IMR-90 (cell line): ENCODE data around the gene SCFD2. TPM values are rescaled to one million over a fixed set of nuclear protein-coding genes. Genes with fewer than 3 reads are reported as not detected.

Experiments used
- ATAC-seq: fragments of 200-7000 bp; cut with Tn5 transposase; 2 replicates; pipeline ENCODE4 v1.9.1; 2020; ENCODE audit warnings: low read depth, mild to moderate bottlenecking, moderate library complexity
- BruUV-seq: library from RNA; stranded (reverse); fragments of 400-500 nt; replicated peaks from 2 replicates; lab custom pipeline; 2021; lab: Mats Ljungman, UMichigan
- CTCF ChIA-PET: fragments of 300-600 bp; formaldehyde crosslinking; extraction: SDS; loops from one replicate; lab custom pipeline; 2021; ENCODE audit warnings: antibody characterized with exemption; lab: Yijun Ruan, JAX
- POLR2A ChIA-PET: fragments of 300-600 bp; sonication (Branson Sonifier 250); formaldehyde crosslinking; loops from one replicate; lab custom pipeline; 2022; ENCODE audit warnings: antibody characterized with exemption; ENCODE audit not compliant: unreplicated experiment; lab: Charles Lee
- DNase-seq: peaks from one replicate; pipeline ENCODE4 v3.0.0; 2013
- H2AFZ ChIP-seq: replicated peaks from 2 replicates; pipeline ENCODE3; 2013; ENCODE audit warnings: low read length, mild to moderate bottlenecking; ENCODE audit not compliant: poor library complexity
- H2AK5ac ChIP-seq: 2 replicates; pipeline ENCODE4 v1.6.1; 2013; ENCODE audit warnings: low read depth, low read length, inconsistent platforms
- H2AK9ac ChIP-seq: replicated peaks from 2 replicates; pipeline ENCODE3; 2013; ENCODE audit warnings: mild to moderate bottlenecking, low read depth, low read length, moderate library complexity; ENCODE audit not compliant: poor library complexity
- H2BK120ac ChIP-seq: 2 replicates; pipeline ENCODE4 v1.6.1; 2013; ENCODE audit warnings: low read depth, low read length, inconsistent platforms
- H2BK15ac ChIP-seq: 3 replicates; pipeline ENCODE4 v1.6.1; 2013; ENCODE audit warnings: low read depth, low read length, inconsistent platforms
- H2BK20ac ChIP-seq: 2 replicates; pipeline ENCODE4 v1.6.1; 2013; ENCODE audit warnings: low read depth, mild to moderate bottlenecking, inconsistent platforms, low read length, moderate library complexity
- H2BK5ac ChIP-seq: 2 replicates; pipeline ENCODE4 v1.6.1; 2013; ENCODE audit warnings: mild to moderate bottlenecking, low read depth, low read length, inconsistent platforms; ENCODE audit not compliant: poor library complexity, severe bottlenecking
- H3K14ac ChIP-seq: replicated peaks from 2 replicates; pipeline ENCODE4 v1.6.1; 2013; ENCODE audit warnings: low read depth, low read length, inconsistent platforms
- H3K18ac ChIP-seq: 2 replicates; pipeline ENCODE4 v1.6.1; 2013; ENCODE audit warnings: low read depth, low read length, control low read depth
- H3K23ac ChIP-seq: 2 replicates; pipeline ENCODE4 v1.6.1; 2013; ENCODE audit warnings: low read depth, low read length, inconsistent platforms
- H3K27ac ChIP-seq: 2 replicates; pipeline ENCODE4 v1.5.1; 2013; ENCODE audit warnings: mild to moderate bottlenecking, control low read depth, low read length; ENCODE audit not compliant: insufficient read depth
- H3K27me3 ChIP-seq: 2 replicates; pipeline ENCODE4 v1.6.1; 2013; ENCODE audit warnings: low read length; ENCODE audit not compliant: control insufficient read depth, insufficient read depth
- H3K36me3 ChIP-seq: 2 replicates; pipeline ENCODE4 v1.6.1; 2013; ENCODE audit warnings: low read length, mixed read lengths; ENCODE audit not compliant: control insufficient read depth, insufficient read depth
- H3K4ac ChIP-seq: 2 replicates; pipeline ENCODE4 v1.6.1; 2013; ENCODE audit warnings: low read depth, low read length, inconsistent platforms
- H3K4me1 ChIP-seq: 2 replicates; pipeline ENCODE4 v1.6.1; 2013; ENCODE audit warnings: low read length, mixed read lengths; ENCODE audit not compliant: control insufficient read depth, insufficient read depth
- H3K4me2 ChIP-seq: 2 replicates; pipeline ENCODE4 v1.6.1; 2013; ENCODE audit warnings: low read depth, mild to moderate bottlenecking, control low read depth, low read length, moderate library complexity
- H3K4me3 ChIP-seq: 2 replicates; pipeline ENCODE4 v1.5.1; 2013; ENCODE audit warnings: low read depth, mild to moderate bottlenecking, control low read depth, low read length, moderate library complexity; ENCODE audit not compliant: insufficient read depth
- H3K56ac ChIP-seq: 2 replicates; pipeline ENCODE4 v1.6.1; 2013; ENCODE audit warnings: low read length, inconsistent platforms; ENCODE audit not compliant: insufficient read depth; ENCODE audit errors: extremely low read depth
- H3K79me1 ChIP-seq, 2 experiments: 2 replicates each; pipeline ENCODE4 v1.6.1; 2013; ENCODE audit warnings: low read length in 2 of 2, inconsistent platforms in 1 of 2, low read depth in 1 of 2
- H3K9ac ChIP-seq: 2 replicates; pipeline ENCODE4 v1.6.1; 2013; ENCODE audit warnings: low read depth, low read length, control low read depth
- H3K9me1 ChIP-seq: 2 replicates; pipeline ENCODE4 v1.6.1; 2013; ENCODE audit warnings: low read length, inconsistent platforms; ENCODE audit not compliant: insufficient read depth
- H3K9me3 ChIP-seq: 2 replicates; pipeline ENCODE4 v1.6.1; 2013; ENCODE audit warnings: low read length; ENCODE audit not compliant: control insufficient read depth, insufficient read depth
- H4K20me1 ChIP-seq: 2 replicates; pipeline ENCODE4 v1.6.1; 2013; ENCODE audit warnings: low read length, inconsistent platforms; ENCODE audit not compliant: insufficient read depth
- H4K5ac ChIP-seq: 2 replicates; pipeline ENCODE4 v1.6.1; 2013; ENCODE audit warnings: mild to moderate bottlenecking, low read depth, low read length, control low read depth
- H4K8ac ChIP-seq, 2 experiments: 2 replicates each; pipeline ENCODE4 v1.6.1; 2013; ENCODE audit warnings: low read depth in 2 of 2, low read length in 2 of 2, control low read depth in 1 of 2, inconsistent platforms in 1 of 2
- H4K91ac ChIP-seq: 2 replicates; pipeline ENCODE4 v1.6.1; 2013; ENCODE audit warnings: low read depth, low read length, inconsistent platforms; ENCODE audit not compliant: insufficient read depth
- CEBPB ChIP-seq: IDR thresholded peaks from 2 replicates; pipeline ENCODE4 v1.6.1; 2012; ENCODE audit warnings: low read depth, low read length, improper control_type of control experiment
- ELK1 ChIP-seq: fragments of 150-350 bp; IDR thresholded peaks from 2 replicates; pipeline ENCODE4 v1.6.1; 2016; ENCODE audit warnings: low read depth, mild to moderate bottlenecking, low read length, moderate library complexity, borderline replicate concordance
- FOS ChIP-seq: fragments of 150-350 bp; IDR thresholded peaks from 2 replicates; pipeline ENCODE4 v1.6.1; 2016; ENCODE audit warnings: low read depth, low read length
- RAD21 ChIP-seq: IDR thresholded peaks from 2 replicates; pipeline ENCODE4 v1.6.1; 2012; ENCODE audit warnings: low read length, improper control_type of control experiment
- RCOR1 ChIP-seq: IDR thresholded peaks from 2 replicates; pipeline ENCODE4 v1.6.1; 2012; ENCODE audit warnings: mild to moderate bottlenecking, low read length, improper control_type of control experiment; ENCODE audit not compliant: insufficient replicate concordance
- SMC3 ChIP-seq: fragments of 150-350 bp; IDR thresholded peaks from 2 replicates; pipeline ENCODE4 v1.6.1; 2016; ENCODE audit warnings: low read depth, mild to moderate bottlenecking, antibody characterized with exemption, low read length, moderate library complexity
- USF2 ChIP-seq: fragments of 150-350 bp; IDR thresholded peaks from 2 replicates; pipeline ENCODE4 v1.6.1; 2017; ENCODE audit warnings: mild to moderate bottlenecking, antibody characterized with exemption, low read length, low read depth
- dilution Hi-C: fragments of 300-500 bp; cut with HindIII; formaldehyde crosslinking; loops from one replicate; pipeline ENCODE4 v1.14.3; 2018; ENCODE audit warnings: low sequenced_read_pairs; ENCODE audit not compliant: unreplicated experiment
- in situ Hi-C: fragments of 300-500 bp; cut with MboI; formaldehyde crosslinking; loops from 3 replicates; pipeline ENCODE4 v1.14.3; 2019; ENCODE audit warnings: low sequenced_read_pairs, inconsistent platforms, mixed read lengths
- intact Hi-C: fragments of 100-400 bp; cut with micrococcal nuclease; formaldehyde crosslinking; loops from 2 replicates; pipeline ENCODE4 v1.10.0; 2022
- polyA plus RNA-seq, 3 experiments: library from polyadenylated mRNA; depleted of rRNA; stranded (reverse); fragments of >200 nt; gene quantifications; 2 replicates each; pipeline ENCODE4 v1.2.3, GENCODE V29; 2012; ENCODE audit warnings: low replicate concordance in 1 of 3
- total RNA-seq: library from RNA; depleted of rRNA; stranded (reverse); fragments of >200 nt; gene quantifications from 2 replicates; pipeline ENCODE4 v1.2.3, GENCODE V29; 2012

Gene SCFD2
- total and polyA plus RNA-seq, 2 of the 4 experiments (the other 2 are of a cell fraction): 18.9 to 62.4 TPM

GRCh38 chr4:52853351-52853750 lies 512.5 kb downstream of the SCFD2 start:
- Histone ChIP-seq H2BK120ac (no peak overlapping the region), H2BK5ac (no peak overlapping the region), H2AFZ (no peak overlapping the region), H3K9me3 (peaks cover 4% of the 10 kb centered on the region), H3K27me3 (no peaks in the 10 kb centered on the region), H2BK20ac (no peak overlapping the region), H2BK15ac (no peak overlapping the region), H2AK5ac (no peak overlapping the region), H3K27ac (no peak overlapping the region), H4K20me1 (no peaks in the 10 kb centered on the region), H3K79me1 (no peaks in the 10 kb centered on the region), H3K4ac (no peak overlapping the region), H3K23ac (no peak overlapping the region), H3K4me1 (peaks cover 2% of the 10 kb centered on the region; the same call in 1 of the 2 replicates), H3K36me3 (no peaks in the 10 kb centered on the region), H3K56ac (no peak overlapping the region), H3K9ac (no peak overlapping the region), H3K4me2 (no peak overlapping the region), H3K4me3 (no peak overlapping the region), H3K9me1 (peaks cover 17% of the 10 kb centered on the region), H4K91ac (no peak overlapping the region), H3K18ac (no peak overlapping the region), H4K8ac (no peak overlapping the region), H3K14ac (no peak overlapping the region), H4K5ac (no peak overlapping the region), H2AK9ac (no peak overlapping the region)
- in situ Hi-C loops (no loop called here), dilution Hi-C loops (no loop called here), intact Hi-C loops (no loop called here)
- DNase-seq (peak; percentile 41), ATAC-seq (peak; percentile 83)
- ChIA-PET CTCF (interaction anchor here (1.2 kb wide), 1 partner anchor 19 kb away, joined by 3 read pairs; no protein-coding TSS in a partner anchor), POLR2A (no interaction called here)
- no TSS peak for BruUV-seq
- TF ChIP-seq USF2 (no peak), SMC3 (no peak), RAD21 (no peak), ELK1 (no peak), RCOR1 (no peak), FOS (peak; percentile 6; the same call in 1 of the 2 replicates), CEBPB (0 out of 2 replicates have a peak, but pooled peaks have one; percentile 2)
